CD4-positive, alpha-beta T cell (primary cell): ENCODE data around the gene PKHD1. TPM values are rescaled to one million over a fixed set of nuclear protein-coding genes. Genes with fewer than 3 reads are reported as not detected.

ENCODE experiments used
- ATAC-seq: fragments of 200-7000 bp; cut with Tn5 transposase; one replicate; pipeline ENCODE4 v1.10.0; 2022; ENCODE audit warnings: mild to moderate bottlenecking; ENCODE audit not compliant: poor library complexity
- CTCF ChIA-PET: fragments of 350-600 bp; sonication (Branson Sonifier 250); formaldehyde crosslinking; loops from one replicate; lab custom pipeline; 2021; ENCODE audit warnings: antibody characterized with exemption, inconsistent platforms; lab: Charles Lee
- POLR2A ChIA-PET: fragments of 350-600 bp; sonication (Branson Sonifier 250); formaldehyde crosslinking; loops from one replicate; lab custom pipeline; 2021; ENCODE audit warnings: antibody characterized with exemption, inconsistent platforms; lab: Charles Lee
- DNase-seq, 14 experiments: peaks; one replicate each; pipeline ENCODE4 v3.0.0-alpha.2; 2013 to 2020; ENCODE audit warnings: mixed read lengths in 2 of 14
- H3K27ac ChIP-seq, 2 donors: one replicate each; pipeline versions ENCODE4 v1.5.1 to v1.7.0; 2013; ENCODE audit warnings: low read length in 2 of 2, low read depth in 1 of 2, mild to moderate bottlenecking in 1 of 2
- H3K27me3 ChIP-seq, 2 experiments: 1 replicate in 1 of 2; 2 replicates in 1 of 2; pipeline versions ENCODE4 v1.6.1 to v1.7.0; 2013; ENCODE audit warnings: low read length in 2 of 2, control low read depth in 1 of 2, mild to moderate bottlenecking in 1 of 2, moderate library complexity in 1 of 2; ENCODE audit not compliant: insufficient read depth in 2 of 2, control insufficient read depth in 1 of 2
- H3K36me3 ChIP-seq: one replicate; pipeline ENCODE4 v1.6.1; 2013; ENCODE audit warnings: low read length, control low read depth; ENCODE audit not compliant: insufficient read depth
- H3K4me1 ChIP-seq: one replicate; pipeline ENCODE4 v1.6.1; 2013; ENCODE audit warnings: low read length, control low read depth; ENCODE audit not compliant: insufficient read depth
- H3K4me3 ChIP-seq: one replicate; pipeline ENCODE4 v1.5.1; 2013; ENCODE audit warnings: mild to moderate bottlenecking, low read length, moderate library complexity
- H3K9me3 ChIP-seq, 2 experiments: 1 replicate in 1 of 2; 2 replicates in 1 of 2; pipeline versions ENCODE4 v1.6.1 to v1.7.0; 2013; ENCODE audit warnings: low read length in 2 of 2, mild to moderate bottlenecking in 2 of 2, control low read depth in 1 of 2, moderate library complexity in 1 of 2; ENCODE audit not compliant: control insufficient read depth in 1 of 2, insufficient read depth in 1 of 2
- H3K27ac Mint-ChIP-seq: one replicate; pipeline ENCODE4 v1.8.0; 2020; ENCODE audit warnings: mixed read lengths
- H3K27me3 Mint-ChIP-seq: one replicate; pipeline ENCODE4 v1.8.0; 2021; ENCODE audit warnings: mixed read lengths
- H3K36me3 Mint-ChIP-seq: one replicate; pipeline ENCODE4 v1.8.0; 2021; ENCODE audit warnings: low read depth, mixed read lengths
- H3K4me1 Mint-ChIP-seq: one replicate; pipeline ENCODE4 v1.8.0; 2021; ENCODE audit warnings: low read depth, mixed read lengths
- H3K4me3 Mint-ChIP-seq: one replicate; pipeline ENCODE4 v1.8.0; 2020; ENCODE audit warnings: mild to moderate bottlenecking, mixed read lengths
- H3K9me3 Mint-ChIP-seq: one replicate; pipeline ENCODE4 v1.8.0; 2020; ENCODE audit warnings: mixed read lengths
- CTCF ChIP-seq: fragments of 200-600 bp; IDR thresholded peaks from one replicate; pipeline ENCODE4 v1.8.0; 2022; ENCODE audit warnings: antibody characterized with exemption, mild to moderate bottlenecking
- intact Hi-C, 2 experiments: fragments of 100-400 bp; cut with DNase I in 1 of 2; cut with micrococcal nuclease in 1 of 2; formaldehyde crosslinking; loops; one replicate each; pipeline versions ENCODE4 v1.15.1 to v1.9.0; 2023 to 2025; cut with DNase I, micrococcal nuclease
- polyA plus RNA-seq, 2 donors: library from polyadenylated mRNA; unstranded; fragments of 120-200 nt; gene quantifications; one replicate each; pipeline ENCODE4 v1.2.1, GENCODE V29; 2013
- total RNA-seq, 174 experiments: library from RNA in 2 of 174; stranded (reverse) in 2 of 174; gene quantifications; one replicate each; pipeline ENCODE4 v1.2.3 and lab custom pipeline; 2021 to 2026

PKHD1 gene
- under 1 TPM in 1 of 2 experiments, not detected in 1; 0.03 TPM for total RNA-seq
- polyA plus RNA-seq (2013, experiment 1 of 2): 0.01 TPM
- polyA plus RNA-seq (2013, experiment 2 of 2): 0.07 TPM
- 0 to 0.46 (median 0.05) reads per million in 172 experiments for total RNA-seq (lab: John Stamatoyannopoulos, UW)

GRCh38 chr6:52087498-52087999 lies at the start of gene PKHD1:
Gene PKHD1, minus strand, starts transcription at chr6:52087613. Its CDS starts 2,680 bp downstream, at chr6:52084933.
- peaks cover 7% of the 10 kb centered on the region for H3K27me3 Mint-ChIP-seq
- no peak within 1 kb of the TSS for H3K27ac ChIP-seq
- DNase-seq (peak in 1 of 14 experiments; percentile 10), ATAC-seq (no peak)
- TF ChIP-seq CTCF: peak; percentile 25
- H3K36me3 ChIP-seq: no peaks in the 10 kb centered on the region
- no peaks in the 10 kb centered on the region for H3K4me1 Mint-ChIP-seq
- ChIA-PET POLR2A (no interaction called here), CTCF (no interaction called here)
- intact Hi-C loops: no loop called here
- no peaks in the 10 kb centered on the region for H3K9me3 ChIP-seq
- no peak within 1 kb of the TSS for H3K4me3 ChIP-seq
- H3K9me3 Mint-ChIP-seq: no peaks in the 10 kb centered on the region
- H3K36me3 Mint-ChIP-seq: no peaks in the 10 kb centered on the region
- H3K4me1 ChIP-seq: no peaks in the 10 kb centered on the region
- no peak within 1 kb of the TSS for H3K27ac Mint-ChIP-seq
- peaks cover 0 to 5% of the 10 kb centered on the region in 2 experiments for H3K27me3 ChIP-seq
- no peak within 1 kb of the TSS for H3K4me3 Mint-ChIP-seq

GRCh38 chr6:52136934-52137467 lies 49.6 kb upstream of the PKHD1 start:
- intact Hi-C loops: no loop called here
- no peaks in the 10 kb centered on the region for H3K36me3 Mint-ChIP-seq
- H3K9me3 Mint-ChIP-seq: no peaks in the 10 kb centered on the region
- no peaks in the 10 kb centered on the region for H3K9me3 ChIP-seq
- no peak overlapping the region for H3K27ac ChIP-seq
- no peak for ATAC-seq
- ChIA-PET POLR2A (no interaction called here), CTCF (no interaction called here)
- H3K4me3 Mint-ChIP-seq: no peak overlapping the region
- no peaks in the 10 kb centered on the region for H3K36me3 ChIP-seq
- H3K4me3 ChIP-seq: no peak overlapping the region
- H3K27me3 Mint-ChIP-seq: peaks cover 16% of the 10 kb centered on the region
- DNase-seq: no peak
- H3K4me1 ChIP-seq: peaks cover 3% of the 10 kb centered on the region
- H3K27me3 ChIP-seq: peaks cover 0 to 7% of the 10 kb centered on the region in 2 experiments
- no peaks in the 10 kb centered on the region for H3K4me1 Mint-ChIP-seq
- TF ChIP-seq CTCF: no peak
- H3K27ac Mint-ChIP-seq: no peak overlapping the region

- Mint-ChIP-seq H3K9me3 (no peaks in the 10 kb centered on the region), H3K27ac (no peak overlapping the region), H3K27me3 (peaks cover 8% of the 10 kb centered on the region), H3K36me3 (no peaks in the 10 kb centered on the region), H3K4me1 (no peaks in the 10 kb centered on the region), H3K4me3 (no peak overlapping the region)
- no peak overlapping the region for H3K4me3 ChIP-seq
- peaks cover 3% of the 10 kb centered on the region for H3K4me1 ChIP-seq
- intact Hi-C loops: no loop called here
- no peaks in the 10 kb centered on the region for H3K36me3 ChIP-seq
- ChIA-PET POLR2A (no interaction called here), CTCF (no interaction called here)
- no peaks in the 10 kb centered on the region for H3K27me3 ChIP-seq
- H3K27ac ChIP-seq: no peak overlapping the region
- ATAC-seq (no peak), DNase-seq (no peak)
- TF ChIP-seq CTCF: no peak
- H3K9me3 ChIP-seq: no peaks in the 10 kb centered on the region
These were observed 48.6 kb upstream of the PKHD1 start for GRCh38 chr6:52136055-52136454.
